GM23338 (cell line): Measurements from ENCODE around the gene FBF1. TPM values are rescaled to one million over a fixed set of nuclear protein-coding genes. Genes with fewer than 3 reads are reported as not detected.
A peak's percentile ranks its signal among the peaks of the same experiment; 100 is the strongest.

Experiments used
- ATAC-seq: fragments of 200-7000 bp; cut with Tn5 transposase; 3 replicates; pipeline ENCODE4 v1.9.1; 2020
- DNase-seq: peaks from one replicate; pipeline ENCODE4 v3.0.0-alpha.2; 2015; ENCODE audit warnings: low spot score
- H2AFZ ChIP-seq: fragments of 200-600 bp; sonication (generic); 2 replicates; pipeline ENCODE4 v1.8.0; 2016; ENCODE audit warnings: antibody characterized with exemption, mild to moderate bottlenecking, moderate library complexity
- H3F3A ChIP-seq: fragments of 200-600 bp; sonication (generic); replicated peaks from 2 replicates; pipeline ENCODE4 v1.8.0; 2017; ENCODE audit warnings: antibody characterized with exemption, mixed run types, low read depth
- H3K27ac ChIP-seq: fragments of 200-600 bp; sonication (generic); 2 replicates; pipeline ENCODE4 v1.6.1; 2016; ENCODE audit warnings: low read depth
- H3K27me3 ChIP-seq: fragments of 200-600 bp; sonication (generic); 2 replicates; pipeline ENCODE4 v1.8.0; 2016; ENCODE audit warnings: mild to moderate bottlenecking, mixed run types, moderate library complexity; ENCODE audit not compliant: insufficient read depth
- H3K36me3 ChIP-seq: fragments of 200-600 bp; sonication (generic); 2 replicates; pipeline ENCODE4 v1.8.0; 2016; ENCODE audit warnings: mild to moderate bottlenecking; ENCODE audit not compliant: insufficient read depth
- H3K4me1 ChIP-seq: fragments of 200-600 bp; sonication (generic); 2 replicates; pipeline ENCODE4 v1.8.0; 2016; ENCODE audit warnings: mild to moderate bottlenecking, moderate library complexity; ENCODE audit not compliant: insufficient read depth
- H3K4me2 ChIP-seq: fragments of 200-600 bp; sonication (generic); 2 replicates; pipeline ENCODE4 v1.7.1; 2017; ENCODE audit warnings: mixed run types
- H3K4me3 ChIP-seq: fragments of 200-600 bp; sonication (generic); 2 replicates; pipeline ENCODE4 v1.6.1; 2016; ENCODE audit warnings: mixed run types
- H3K79me2 ChIP-seq: fragments of 200-600 bp; sonication (generic); replicated peaks from 2 replicates; pipeline ENCODE4 v1.8.0; 2017; ENCODE audit warnings: mild to moderate bottlenecking; ENCODE audit not compliant: insufficient read depth
- H3K9me2 ChIP-seq: fragments of 200-600 bp; sonication (generic); 2 replicates; pipeline ENCODE4 v1.8.0; 2017; ENCODE audit not compliant: insufficient read depth
- H4K20me1 ChIP-seq: fragments of 200-600 bp; sonication (generic); replicated peaks from 2 replicates; pipeline ENCODE4 v1.8.0; 2017; ENCODE audit warnings: mild to moderate bottlenecking; ENCODE audit not compliant: insufficient read depth
- H3K27ac Mint-ChIP-seq: 2 replicates; pipeline ENCODE4 v1.8.0; 2020; ENCODE audit warnings: inconsistent platforms, mild to moderate bottlenecking, moderate library complexity, mixed read lengths
- H3K27me3 Mint-ChIP-seq: 3 replicates; pipeline ENCODE4 v1.8.0; 2022; ENCODE audit warnings: low read depth, mild to moderate bottlenecking, moderate library complexity, mixed read lengths, inconsistent platforms; ENCODE audit not compliant: insufficient read depth, poor library complexity
- H3K36me3 Mint-ChIP-seq: 3 replicates; pipeline ENCODE4 v1.8.0; 2021; ENCODE audit warnings: low read depth, mild to moderate bottlenecking, inconsistent platforms, moderate library complexity, mixed read lengths
- H3K4me1 Mint-ChIP-seq: 3 replicates; pipeline ENCODE4 v1.8.0; 2020; ENCODE audit warnings: mild to moderate bottlenecking, inconsistent platforms, mixed read lengths
- H3K4me3 Mint-ChIP-seq: 3 replicates; pipeline ENCODE4 v1.8.0; 2021; ENCODE audit warnings: moderate library complexity, mild to moderate bottlenecking, inconsistent platforms, mixed read lengths
- H3K9me3 Mint-ChIP-seq: 3 replicates; pipeline ENCODE4 v1.8.0; 2020; ENCODE audit warnings: moderate library complexity, mild to moderate bottlenecking, inconsistent platforms, mixed read lengths
- CREB1 ChIP-seq: fragments of 250-450 bp; sonication (Bioruptor Pico); IDR thresholded peaks from 2 replicates; pipeline ENCODE4 v1.5.0; 2020; ENCODE audit warnings: low read depth, mild to moderate bottlenecking, moderate library complexity
- CTCF ChIP-seq, 2 experiments: fragments of 200-600 bp in 1 of 2; sonication (generic) in 1 of 2; conservative IDR thresholded peaks; 2 replicates each; pipeline versions ENCODE4 v1.5.1 to v1.6.1; 2016 to 2017; ENCODE audit warnings: antibody characterized with exemption in 2 of 2, low read depth in 2 of 2, mild to moderate bottlenecking in 2 of 2, moderate library complexity in 1 of 2
- EZH2 ChIP-seq: fragments of 200-600 bp; sonication (generic); IDR thresholded peaks from one replicate; pipeline ENCODE4 v1.8.0; 2017; ENCODE audit warnings: antibody characterized with exemption, mild to moderate bottlenecking, low read depth; ENCODE audit not compliant: unreplicated experiment
- NANOG ChIP-seq: IDR thresholded peaks from 2 replicates; pipeline ENCODE4 v1.6.1; 2016; ENCODE audit warnings: antibody characterized with exemption, borderline replicate concordance
- POLR2AphosphoS5 ChIP-seq: IDR thresholded peaks from 2 replicates; pipeline ENCODE4 v1.6.1; 2016; ENCODE audit warnings: antibody characterized with exemption, low read depth
- REST ChIP-seq: IDR thresholded peaks from one replicate; pipeline ENCODE4 v1.6.1; 2018; ENCODE audit warnings: antibody characterized with exemption; ENCODE audit not compliant: unreplicated experiment
- STAT1 ChIP-seq: IDR thresholded peaks from one replicate; pipeline ENCODE4 v1.6.1; 2016; ENCODE audit warnings: antibody characterized with exemption; ENCODE audit not compliant: unreplicated experiment
- ZNF114 ChIP-seq: fragments of 250-450 bp; sonication (Bioruptor Pico); IDR thresholded peaks from 2 replicates; pipeline ENCODE4 v1.5.0; 2020; ENCODE audit warnings: mild to moderate bottlenecking, moderate library complexity
- ZNF331 ChIP-seq: fragments of 250-450 bp; sonication (Bioruptor Pico); IDR thresholded peaks from 2 replicates; pipeline ENCODE4 v1.5.0; 2020; ENCODE audit warnings: low read depth, mild to moderate bottlenecking, moderate library complexity
- polyA plus RNA-seq: library from polyadenylated mRNA; unstranded; fragments of >200 nt; fragmentation: Nextera tagmentation; extraction: Ambion mirVana; gene quantifications from 2 replicates; pipeline ENCODE4 v1.2.1, GENCODE V29; 2016
- total RNA-seq: library from RNA; depleted of rRNA; stranded (reverse); fragments of >200 nt; shearing (Covaris generic); gene quantifications from 2 replicates; pipeline ENCODE4 v1.2.3, GENCODE V29; 2014
- TF ChIP-seq, protein P1 (sequence below): fragments of 250-450 bp; sonication (Bioruptor Pico); IDR thresholded peaks from 2 replicates; pipeline ENCODE4 v1.5.0; 2020; ENCODE audit warnings: mild to moderate bottlenecking, moderate library complexity

Gene FBF1
- total and polyA plus RNA-seq, 2 experiments from 2014 or later, result 8.8 to 11.8 TPM

GRCh38 chr17:75970626-75971025 lies 29.8 kb upstream of the FBF1 start (continued):
- no peak for TF ChIP-seq REST

DNA sequence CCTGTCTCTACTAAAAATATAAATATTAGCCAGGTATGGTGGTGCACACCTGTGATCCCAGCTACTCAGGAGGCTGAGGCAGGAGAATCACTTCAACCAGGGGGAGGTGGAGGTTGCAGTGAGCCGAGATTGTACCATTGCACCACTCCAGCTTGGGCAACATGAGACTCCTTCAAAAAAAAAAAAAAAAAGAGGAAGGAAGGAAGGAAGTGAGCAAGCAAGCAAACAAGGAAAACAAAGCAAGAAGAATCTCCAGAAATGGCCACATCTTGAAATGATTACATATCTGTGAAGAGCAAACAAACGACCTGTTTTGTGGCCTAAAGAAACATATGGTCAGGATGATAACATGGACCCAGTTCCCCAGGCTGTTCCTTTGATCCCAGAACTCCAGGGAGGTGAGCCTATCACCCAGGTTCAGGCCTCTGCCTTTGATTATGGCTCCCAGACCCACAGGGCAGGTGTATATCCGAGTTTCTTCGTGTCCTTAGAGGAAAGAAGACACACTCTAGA lies 29.2 kb upstream of the FBF1 start:
- no peaks in the 10 kb centered on the region for H3K4me1 ChIP-seq
- no peaks in the 10 kb centered on the region for H3K27me3 ChIP-seq
- H3K27ac ChIP-seq, result peak overlapping the region; percentile 46
- H3K4me1 Mint-ChIP-seq, result no peaks in the 10 kb centered on the region
- no peaks in the 10 kb centered on the region for H3K36me3 ChIP-seq
- peaks cover 12% of the 10 kb centered on the region; the same call in 1 of the 2 replicates for H4K20me1 ChIP-seq
- no peak overlapping the region for H3K4me3 ChIP-seq
- H3K79me2 ChIP-seq, result peaks cover 86% of the 10 kb centered on the region
- no peak overlapping the region for H3K4me2 ChIP-seq
- no peaks in the 10 kb centered on the region for H3K9me3 Mint-ChIP-seq
- no peak overlapping the region for H3K4me3 Mint-ChIP-seq
- no peaks in the 10 kb centered on the region for H3K9me2 ChIP-seq
- H3K27ac Mint-ChIP-seq, result no peak overlapping the region
- ATAC-seq (no peak), DNase-seq (no peak)
- peaks cover 1% of the 10 kb centered on the region for H3K27me3 Mint-ChIP-seq
- 0 out of 2 replicates have a peak, but pooled peaks cover 2% of the 10 kb centered on the region for H3F3A ChIP-seq
- H2AFZ ChIP-seq, result no peak overlapping the region
- H3K36me3 Mint-ChIP-seq, result peaks cover 28% of the 10 kb centered on the region
- TF ChIP-seq POLR2AphosphoS5 (no peak), NANOG (no peak), ZNF331 (CRISPR knock-in tag) (no peak), STAT1 (no peak), REST (no peak), CTCF (conservative IDR thresholded peaks at IDR 0.05; ENCODE audit: low read depth in 2 of 2) (no peak), ZNF114 (CRISPR knock-in tag) (no peak), EZH2 (no peak), CREB1 (no peak)
- TF ChIP-seq, protein P1, sequence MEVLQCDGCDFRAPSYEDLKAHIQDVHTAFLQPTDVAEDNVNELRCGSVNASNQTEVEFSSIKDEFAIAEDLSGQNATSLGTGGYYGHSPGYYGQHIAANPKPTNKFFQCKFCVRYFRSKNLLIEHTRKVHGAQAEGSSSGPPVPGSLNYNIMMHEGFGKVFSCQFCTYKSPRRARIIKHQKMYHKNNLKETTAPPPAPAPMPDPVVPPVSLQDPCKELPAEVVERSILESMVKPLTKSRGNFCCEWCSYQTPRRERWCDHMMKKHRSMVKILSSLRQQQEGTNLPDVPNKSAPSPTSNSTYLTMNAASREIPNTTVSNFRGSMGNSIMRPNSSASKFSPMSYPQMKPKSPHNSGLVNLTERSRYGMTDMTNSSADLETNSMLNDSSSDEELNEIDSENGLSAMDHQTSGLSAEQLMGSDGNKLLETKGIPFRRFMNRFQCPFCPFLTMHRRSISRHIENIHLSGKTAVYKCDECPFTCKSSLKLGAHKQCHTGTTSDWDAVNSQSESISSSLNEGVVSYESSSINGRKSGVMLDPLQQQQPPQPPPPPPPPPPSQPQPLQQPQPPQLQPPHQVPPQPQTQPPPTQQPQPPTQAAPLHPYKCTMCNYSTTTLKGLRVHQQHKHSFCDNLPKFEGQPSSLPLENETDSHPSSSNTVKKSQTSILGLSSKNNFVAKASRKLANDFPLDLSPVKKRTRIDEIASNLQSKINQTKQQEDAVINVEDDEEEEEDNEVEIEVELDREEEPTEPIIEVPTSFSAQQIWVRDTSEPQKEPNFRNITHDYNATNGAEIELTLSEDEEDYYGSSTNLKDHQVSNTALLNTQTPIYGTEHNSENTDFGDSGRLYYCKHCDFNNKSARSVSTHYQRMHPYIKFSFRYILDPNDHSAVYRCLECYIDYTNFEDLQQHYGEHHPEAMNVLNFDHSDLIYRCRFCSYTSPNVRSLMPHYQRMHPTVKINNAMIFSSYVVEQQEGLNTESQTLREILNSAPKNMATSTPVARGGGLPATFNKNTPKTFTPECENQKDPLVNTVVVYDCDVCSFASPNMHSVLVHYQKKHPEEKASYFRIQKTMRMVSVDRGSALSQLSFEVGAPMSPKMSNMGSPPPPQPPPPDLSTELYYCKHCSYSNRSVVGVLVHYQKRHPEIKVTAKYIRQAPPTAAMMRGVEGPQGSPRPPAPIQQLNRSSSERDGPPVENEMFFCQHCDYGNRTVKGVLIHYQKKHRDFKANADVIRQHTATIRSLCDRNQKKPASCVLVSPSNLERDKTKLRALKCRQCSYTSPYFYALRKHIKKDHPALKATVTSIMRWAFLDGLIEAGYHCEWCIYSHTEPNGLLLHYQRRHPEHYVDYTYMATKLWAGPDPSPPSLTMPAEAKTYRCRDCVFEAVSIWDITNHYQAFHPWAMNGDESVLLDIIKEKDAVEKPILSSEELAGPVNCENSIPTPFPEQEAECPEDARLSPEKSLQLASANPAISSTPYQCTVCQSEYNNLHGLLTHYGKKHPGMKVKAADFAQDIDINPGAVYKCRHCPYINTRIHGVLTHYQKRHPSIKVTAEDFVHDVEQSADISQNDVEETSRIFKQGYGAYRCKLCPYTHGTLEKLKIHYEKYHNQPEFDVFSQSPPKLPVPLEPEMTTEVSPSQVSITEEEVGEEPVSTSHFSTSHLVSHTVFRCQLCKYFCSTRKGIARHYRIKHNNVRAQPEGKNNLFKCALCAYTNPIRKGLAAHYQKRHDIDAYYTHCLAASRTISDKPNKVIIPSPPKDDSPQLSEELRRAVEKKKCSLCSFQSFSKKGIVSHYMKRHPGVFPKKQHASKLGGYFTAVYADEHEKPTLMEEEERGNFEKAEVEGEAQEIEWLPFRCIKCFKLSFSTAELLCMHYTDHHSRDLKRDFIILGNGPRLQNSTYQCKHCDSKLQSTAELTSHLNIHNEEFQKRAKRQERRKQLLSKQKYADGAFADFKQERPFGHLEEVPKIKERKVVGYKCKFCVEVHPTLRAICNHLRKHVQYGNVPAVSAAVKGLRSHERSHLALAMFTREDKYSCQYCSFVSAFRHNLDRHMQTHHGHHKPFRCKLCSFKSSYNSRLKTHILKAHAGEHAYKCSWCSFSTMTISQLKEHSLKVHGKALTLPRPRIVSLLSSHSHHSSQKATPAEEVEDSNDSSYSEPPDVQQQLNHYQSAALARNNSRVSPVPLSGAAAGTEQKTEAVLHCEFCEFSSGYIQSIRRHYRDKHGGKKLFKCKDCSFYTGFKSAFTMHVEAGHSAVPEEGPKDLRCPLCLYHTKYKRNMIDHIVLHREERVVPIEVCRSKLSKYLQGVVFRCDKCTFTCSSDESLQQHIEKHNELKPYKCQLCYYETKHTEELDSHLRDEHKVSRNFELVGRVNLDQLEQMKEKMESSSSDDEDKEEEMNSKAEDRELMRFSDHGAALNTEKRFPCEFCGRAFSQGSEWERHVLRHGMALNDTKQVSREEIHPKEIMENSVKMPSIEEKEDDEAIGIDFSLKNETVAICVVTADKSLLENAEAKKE, result no peak
